Measurements from ENCODE around the gene HOOK2. TPM values are rescaled to one million over a fixed set of nuclear protein-coding genes. Genes with fewer than 3 reads are reported as not detected.

The HOOK2 gene
- total and polyA plus RNA-seq, 2 of the 13 experiments (the other 11 are each of a cell fraction or from before 2014, with no cell fraction given) = 9.2 to 12.9 TPM

- no peak; the same call in 1 of the 2 replicates for TF ChIP-seq NAIF1 (CRISPR knock-in tag; IDR thresholded peaks at IDR 0.05; ENCODE audit: borderline replicate concordance)
- TF ChIP-seq ZFAT (CRISPR knock-in tag; conservative IDR thresholded peaks at IDR 0.05) = no peak
- peak; percentile 40; the same call in 1 of the 2 replicates for TF ChIP-seq FOXA3 (CRISPR knock-in tag; IDR thresholded peaks at IDR 0.05)
- TF ChIP-seq ZNF564 (CRISPR knock-in tag; IDR thresholded peaks at IDR 0.05) = peak; percentile 41; the same call in 1 of the 2 replicates
- no peak for TF ChIP-seq PAX8 (CRISPR knock-in tag; IDR thresholded peaks at IDR 0.05; ENCODE audit: borderline replicate concordance)
- TF ChIP-seq ZNF891 (CRISPR knock-in tag; IDR thresholded peaks at IDR 0.05) = peak; percentile 83; the same call in 1 of the 2 replicates
- TF ChIP-seq FOSL1 (CRISPR knock-in tag; IDR thresholded peaks at IDR 0.05; ENCODE audit: borderline replicate concordance) = no peak
- 0 out of 2 replicates have a peak, but pooled peaks have one; percentile 75 for TF ChIP-seq KDM2A (CRISPR knock-in tag; IDR thresholded peaks at IDR 0.05; ENCODE audit: borderline replicate concordance, low read depth)
- TF ChIP-seq ZNF710 (CRISPR knock-in tag; IDR thresholded peaks at IDR 0.05; ENCODE audit: borderline replicate concordance) = peak; percentile 22; the same call in 1 of the 2 replicates
- no peak for TF ChIP-seq ATAD3A (CRISPR knock-in tag; IDR thresholded peaks at IDR 0.05)
- TF ChIP-seq ZNF503 (CRISPR knock-in tag; IDR thresholded peaks at IDR 0.05) = peak; percentile 53; the same call in 1 of the 2 replicates
- TF ChIP-seq GZF1 (CRISPR knock-in tag; IDR thresholded peaks at IDR 0.05) = no peak
- no peak for TF ChIP-seq ZNF549 (CRISPR knock-in tag; IDR thresholded peaks at IDR 0.05)
- TF ChIP-seq ZNF766 (CRISPR knock-in tag; IDR thresholded peaks at IDR 0.05; ENCODE audit: borderline replicate concordance) = no peak
- TF ChIP-seq MYC (CRISPR knock-in tag; IDR thresholded peaks at IDR 0.05; ENCODE audit: borderline replicate concordance) = peak; percentile 85
- TF ChIP-seq TARDBP (CRISPR knock-in tag; IDR thresholded peaks at IDR 0.05) = peak; percentile 18; the same call in 1 of the 2 replicates
- TF ChIP-seq ZNF660 (CRISPR knock-in tag; IDR thresholded peaks at IDR 0.05; ENCODE audit: borderline replicate concordance, low read depth) = no peak
- no peak; the same call in 1 of the 2 replicates for TF ChIP-seq SALL2 (CRISPR knock-in tag; IDR thresholded peaks at IDR 0.05)
- TF ChIP-seq RXRA (CRISPR knock-in tag; IDR thresholded peaks at IDR 0.05) = peak; percentile 75; the same call in 1 of the 2 replicates
- TF ChIP-seq ZNF782 (CRISPR knock-in tag; IDR thresholded peaks at IDR 0.05; ENCODE audit: borderline replicate concordance) = peak; percentile 61; the same call in 1 of the 2 replicates
- peak; percentile 65; the same call in 1 of the 2 replicates for TF ChIP-seq SP4 (CRISPR knock-in tag; IDR thresholded peaks at IDR 0.05)
- no peak; the same call in 1 of the 2 replicates for TF ChIP-seq ZNF543 (CRISPR knock-in tag; IDR thresholded peaks at IDR 0.05)
- TF ChIP-seq U2AF2 (IDR thresholded peaks at IDR 0.05; ENCODE audit: low read depth, low read length) = no peak
- TF ChIP-seq ATF3 (CRISPR knock-in tag; IDR thresholded peaks at IDR 0.05) = no peak
- TF ChIP-seq YEATS4 (CRISPR knock-in tag; IDR thresholded peaks at IDR 0.05; ENCODE audit: borderline replicate concordance) = peak; percentile 38; the same call in 1 of the 2 replicates
- peak; percentile 37; the same call in 1 of the 2 replicates for TF ChIP-seq SAFB2 (CRISPR knock-in tag; IDR thresholded peaks at IDR 0.05; ENCODE audit: borderline replicate concordance, low read depth)
These were observed 16.9 kb upstream of the HOOK2 start (continued) for GRCh38 chr19:12792051-12792852.

Data from HepG2 (cell line).